Memory B cell (primary cell): Measurements from ENCODE around the gene NPHP1.
"Not testable (repeated sequence)": the region's sequence is repeated elsewhere in the genome, so short reads cannot be mapped to it uniquely, and the experiment has no call there.

ENCODE experiments used
- ATAC-seq: fragments of 150-1000 bp; cut with Tn5 transposase; 2 replicates; pipeline ENCODE4 v1.10.0; 2021; ENCODE audit warnings: low read depth, mild to moderate bottlenecking, moderate library complexity
- DNase-seq, 2 donors: peaks; one replicate each; pipeline ENCODE4 v3.0.0; 2022; ENCODE audit warnings: low spot score in 2 of 2
- H3K27ac Mint-ChIP-seq: one replicate; pipeline ENCODE4 v1.8.0; 2022; ENCODE audit warnings: mild to moderate bottlenecking, moderate library complexity, mixed read lengths
- H3K27me3 Mint-ChIP-seq: one replicate; pipeline ENCODE4 v1.8.0; 2022; ENCODE audit warnings: mixed read lengths
- H3K36me3 Mint-ChIP-seq: one replicate; pipeline ENCODE4 v1.8.0; 2022; ENCODE audit warnings: mild to moderate bottlenecking, mixed read lengths
- H3K4me1 Mint-ChIP-seq: one replicate; pipeline ENCODE4 v1.8.0; 2022; ENCODE audit warnings: mixed read lengths
- H3K4me3 Mint-ChIP-seq: one replicate; pipeline ENCODE4 v1.8.0; 2022; ENCODE audit warnings: mild to moderate bottlenecking, moderate library complexity, mixed read lengths
- H3K9me3 Mint-ChIP-seq: one replicate; pipeline ENCODE4 v1.8.0; 2022; ENCODE audit warnings: mixed read lengths

NPHP1 gene

GRCh38 chr2:110108291-110108690, 96.5 kb downstream of the NPHP1 start:
- not testable (repeated sequence) for DNase-seq, H3K36me3 Mint-ChIP-seq, H3K4me3 Mint-ChIP-seq, ATAC-seq, H3K4me1 Mint-ChIP-seq, H3K9me3 Mint-ChIP-seq, H3K27ac Mint-ChIP-seq
- peaks cover 20% of the 10 kb centered on the region for H3K27me3 Mint-ChIP-seq

- no peak for ATAC-seq
- Mint-ChIP-seq H3K27ac (no peak overlapping the region), H3K4me3 (no peak overlapping the region), H3K9me3 (peaks cover 6% of the 10 kb centered on the region), H3K36me3 (no peaks in the 10 kb centered on the region), H3K27me3 (peaks cover 24% of the 10 kb centered on the region), H3K4me1 (no peaks in the 10 kb centered on the region)
- no peak for DNase-seq
Measured at GRCh38 chr2:110107092-110108079, 97.4 kb downstream of the NPHP1 start.

- H3K9me3 Mint-ChIP-seq = peaks cover 6% of the 10 kb centered on the region
- ATAC-seq = no peak
- no peak for DNase-seq
- no peaks in the 10 kb centered on the region for H3K4me1 Mint-ChIP-seq
- peaks cover 29% of the 10 kb centered on the region for H3K27me3 Mint-ChIP-seq
- no peak overlapping the region for H3K4me3 Mint-ChIP-seq
- H3K36me3 Mint-ChIP-seq = no peaks in the 10 kb centered on the region
- H3K27ac Mint-ChIP-seq = no peak overlapping the region
Measured at GRCh38 chr2:110106642-110107041, 98.2 kb downstream of the NPHP1 start.

- no peak overlapping the region for H3K4me3 Mint-ChIP-seq
- no peak for DNase-seq
- no peaks in the 10 kb centered on the region for H3K4me1 Mint-ChIP-seq
- peaks cover 29% of the 10 kb centered on the region for H3K27me3 Mint-ChIP-seq
- no peak for ATAC-seq
- H3K9me3 Mint-ChIP-seq = peaks cover 6% of the 10 kb centered on the region
- no peaks in the 10 kb centered on the region for H3K36me3 Mint-ChIP-seq
- H3K27ac Mint-ChIP-seq = no peak overlapping the region
Measured at GRCh38 chr2:110105608-110106467, 99.0 kb downstream of the NPHP1 start.

GRCh38 chr2:110105183-110105582, 99.6 kb downstream of the NPHP1 start:
- Mint-ChIP-seq H3K27me3 (peaks cover 27% of the 10 kb centered on the region), H3K36me3 (no peaks in the 10 kb centered on the region)

GRCh38 chr2:110104025-110104771, 100.6 kb downstream of the NPHP1 start:
- Mint-ChIP-seq H3K9me3 (peaks cover 1% of the 10 kb centered on the region), H3K4me1 (no peaks in the 10 kb centered on the region), H3K27me3 (peaks cover 24% of the 10 kb centered on the region), H3K4me3 (no peak overlapping the region), H3K27ac (no peak overlapping the region), H3K36me3 (no peaks in the 10 kb centered on the region)
- DNase-seq (no peak), ATAC-seq (no peak)

More at GRCh38 chr2:110105183-110105582, 99.6 kb downstream of the NPHP1 start:
- no peak overlapping the region for H3K27ac Mint-ChIP-seq
- no peak for DNase-seq
- peaks cover 4% of the 10 kb centered on the region for H3K9me3 Mint-ChIP-seq
- ATAC-seq = no peak
- no peaks in the 10 kb centered on the region for H3K4me1 Mint-ChIP-seq
- H3K4me3 Mint-ChIP-seq = no peak overlapping the region

- no peaks in the 10 kb centered on the region for H3K4me1 Mint-ChIP-seq
- H3K27me3 Mint-ChIP-seq = peaks cover 24% of the 10 kb centered on the region
- no peak for ATAC-seq
- no peaks in the 10 kb centered on the region for H3K36me3 Mint-ChIP-seq
- no peak for DNase-seq
- no peak overlapping the region for H3K4me3 Mint-ChIP-seq
- H3K9me3 Mint-ChIP-seq = peaks cover 3% of the 10 kb centered on the region
- H3K27ac Mint-ChIP-seq = no peak overlapping the region
Measured at GRCh38 chr2:110103061-110103961, 101.5 kb downstream of the NPHP1 start.

GRCh38 chr2:110101901-110102803, 102.7 kb downstream of the NPHP1 start:
- Mint-ChIP-seq H3K27ac (no peak overlapping the region), H3K4me1 (no peaks in the 10 kb centered on the region), H3K36me3 (no peaks in the 10 kb centered on the region), H3K9me3 (peaks cover 5% of the 10 kb centered on the region), H3K27me3 (peaks cover 24% of the 10 kb centered on the region), H3K4me3 (no peak overlapping the region)
- DNase-seq (no peak), ATAC-seq (no peak)

- ATAC-seq (no peak), DNase-seq (no peak)
- H3K27ac Mint-ChIP-seq = no peak overlapping the region
- no peaks in the 10 kb centered on the region for H3K4me1 Mint-ChIP-seq
- H3K27me3 Mint-ChIP-seq = peaks cover 24% of the 10 kb centered on the region
- peaks cover 5% of the 10 kb centered on the region for H3K9me3 Mint-ChIP-seq
- no peaks in the 10 kb centered on the region for H3K36me3 Mint-ChIP-seq
- H3K4me3 Mint-ChIP-seq = no peak overlapping the region
Measured at GRCh38 chr2:110101280-110101844, 103.5 kb downstream of the NPHP1 start.

- H3K4me1 Mint-ChIP-seq, ATAC-seq, H3K27ac Mint-ChIP-seq, H3K4me3 Mint-ChIP-seq, H3K9me3 Mint-ChIP-seq, H3K36me3 Mint-ChIP-seq, DNase-seq: not testable (repeated sequence)
- H3K27me3 Mint-ChIP-seq = peaks cover 24% of the 10 kb centered on the region
Measured at GRCh38 chr2:110100880-110101279, 103.9 kb downstream of the NPHP1 start.

- Mint-ChIP-seq H3K27ac (no peak overlapping the region), H3K4me1 (no peaks in the 10 kb centered on the region), H3K4me3 (no peak overlapping the region), H3K9me3 (peaks cover 5% of the 10 kb centered on the region), H3K36me3 (no peaks in the 10 kb centered on the region), H3K27me3 (peaks cover 24% of the 10 kb centered on the region)
- ATAC-seq (no peak), DNase-seq (no peak)
Measured at GRCh38 chr2:110100480-110100879, 104.3 kb downstream of the NPHP1 start.
